ELF-1 (cell line): Measurements from ENCODE around the gene TBC1D14.
"Not testable (repeated sequence)": the region's sequence is repeated elsewhere in the genome, so short reads cannot be mapped to it uniquely, and the experiment has no call there.

ENCODE experiments used
- DNase-seq: peaks from one replicate; pipeline ENCODE4 v3.0.0-alpha.2; 2016; ENCODE audit warnings: low read depth, low spot score

The TBC1D14 gene

DNA sequence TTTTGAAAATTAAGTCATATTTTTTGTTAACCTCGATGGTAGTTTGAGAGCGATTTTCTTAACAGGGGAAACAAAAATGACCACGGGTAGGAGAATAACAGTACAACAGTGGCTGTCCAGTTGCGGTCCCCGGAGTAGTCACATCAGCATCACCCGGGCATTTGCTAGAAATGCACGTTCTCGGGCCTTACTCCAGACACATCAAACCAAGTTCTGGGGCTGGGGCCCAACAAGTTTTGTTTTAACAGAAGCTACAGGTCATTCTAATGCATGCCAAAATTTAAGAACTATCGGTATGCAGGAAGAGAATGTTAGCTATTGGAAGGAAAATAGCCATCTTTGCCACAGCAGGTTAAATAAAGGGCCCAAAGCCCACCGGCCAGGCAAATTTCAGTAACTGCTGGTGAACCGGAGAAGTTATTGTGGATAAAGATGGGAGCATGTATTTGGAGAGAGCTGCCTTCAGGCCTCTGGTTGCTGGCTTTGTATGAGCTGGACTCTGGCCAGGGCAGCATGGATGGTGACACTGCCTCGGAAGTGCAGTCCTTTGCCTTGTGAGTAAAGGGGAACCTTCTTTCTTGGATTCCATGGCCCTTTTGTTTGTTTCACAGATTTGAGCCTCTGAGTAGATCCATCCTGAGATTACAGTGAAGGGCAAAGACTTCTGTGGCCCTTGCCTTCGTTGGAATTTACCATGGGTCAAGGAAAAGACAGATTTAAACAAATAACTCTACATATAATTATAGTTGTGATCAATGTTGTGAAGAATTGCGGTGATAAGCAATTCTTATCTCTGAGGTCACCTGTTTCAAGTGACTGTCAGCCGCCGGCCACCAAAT, 62.1 kb downstream of the TBC1D14 start:
- no peak for DNase-seq

- DNase-seq, result no peak
Observed at GRCh38 chr4:6972375-6972650, 62.7 kb downstream of the TBC1D14 start.

DNA sequence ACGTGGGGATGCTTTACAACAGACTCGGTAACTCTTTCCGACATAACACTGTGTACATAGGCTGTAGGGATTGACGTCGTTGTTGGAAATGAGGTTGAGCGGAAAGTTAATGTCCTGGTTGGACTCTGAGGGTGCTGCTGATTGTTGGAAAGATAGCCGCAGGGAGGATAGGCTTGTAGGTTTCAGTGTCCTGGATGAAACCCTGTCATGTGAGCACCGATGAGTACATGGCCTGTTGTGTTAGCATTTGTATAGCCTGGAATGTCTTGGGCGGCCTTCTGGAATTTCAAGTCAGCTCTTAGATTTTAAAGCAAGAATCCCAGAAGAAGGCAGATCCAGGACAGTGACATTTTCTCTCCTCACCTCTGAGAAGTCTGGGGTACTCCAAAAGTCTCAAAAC, 63.3 kb downstream of the TBC1D14 start:
- DNase-seq, result peak; percentile 93

DNA sequence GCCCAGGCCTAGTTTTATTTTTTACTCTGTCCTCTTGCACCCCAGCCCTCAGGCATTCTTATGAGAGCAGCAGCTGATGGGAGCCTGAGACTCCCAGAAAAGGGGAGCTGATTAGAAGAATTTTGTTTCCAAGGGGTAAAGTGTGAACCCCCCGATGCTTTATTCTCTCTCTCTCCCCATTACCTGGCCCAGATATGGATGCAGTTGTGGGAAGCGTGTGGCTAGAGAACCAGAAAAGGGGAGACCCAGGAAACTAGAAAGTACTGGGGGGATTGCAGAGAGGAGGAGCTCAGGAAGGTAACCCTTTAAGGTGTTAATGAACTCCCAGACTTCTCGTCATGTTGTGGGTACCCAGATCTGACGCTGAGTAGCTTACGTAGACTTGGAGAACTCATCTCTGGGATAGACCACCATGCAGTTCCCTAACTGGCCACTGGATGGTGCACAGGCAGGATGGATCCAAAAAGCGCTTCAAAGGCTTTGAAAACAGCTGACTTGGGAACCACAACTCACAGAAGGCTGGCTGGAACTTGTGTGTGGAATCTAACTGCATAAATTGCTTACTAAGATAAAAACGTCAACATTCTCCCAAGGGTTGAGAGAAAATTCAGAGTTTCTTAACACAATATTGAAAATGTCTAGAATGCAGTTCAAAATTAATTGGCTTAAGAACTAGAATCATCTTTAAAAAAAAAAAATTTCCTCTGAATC, 64.7 kb downstream of the TBC1D14 start:
- DNase-seq, result peak; percentile 90

GRCh38 chr4:6977846-6978245, 68.2 kb downstream of the TBC1D14 start:
- not testable (repeated sequence) for DNase-seq

- DNase-seq, result no peak
Observed at GRCh38 chr4:6983544-6984142, 74.0 kb downstream of the TBC1D14 start.

- no peak for DNase-seq
Observed at GRCh38 chr4:6984612-6985425, 75.2 kb downstream of the TBC1D14 start.

DNA sequence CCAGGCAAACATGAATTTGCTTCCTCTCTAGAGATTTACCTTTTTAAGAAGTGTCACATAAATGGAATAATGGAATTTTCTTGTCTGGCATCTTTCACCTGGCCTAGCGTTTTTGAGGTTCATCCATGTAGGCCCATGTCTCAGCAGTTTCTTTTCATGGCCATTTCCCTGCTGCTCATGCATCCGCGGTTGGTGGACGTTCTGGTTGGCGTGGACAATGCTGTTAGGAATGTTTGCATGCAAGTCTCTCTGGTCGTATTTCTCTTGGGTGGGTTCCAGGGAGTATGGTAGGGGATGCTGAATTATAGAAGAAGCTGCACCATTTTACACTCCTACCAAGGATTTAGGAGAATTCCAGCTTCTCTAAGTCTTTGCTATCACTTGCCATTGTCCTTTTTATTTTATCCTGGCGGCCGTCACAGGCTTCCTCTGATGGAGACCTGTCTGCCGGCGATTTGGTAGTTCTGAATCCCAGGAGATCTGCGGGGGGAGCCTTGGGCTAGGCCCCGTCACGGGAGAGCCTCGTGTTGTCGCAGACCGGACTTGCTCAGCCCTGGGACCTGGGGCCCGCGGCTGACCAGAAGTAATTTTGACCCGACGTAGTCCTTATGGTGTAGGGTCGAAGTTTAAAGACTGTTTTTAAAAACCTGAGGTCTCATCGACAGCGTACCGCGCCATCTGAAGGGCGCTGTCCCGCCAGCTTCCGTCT, 76.6 kb downstream of the TBC1D14 start:
- no peak for DNase-seq

DNA sequence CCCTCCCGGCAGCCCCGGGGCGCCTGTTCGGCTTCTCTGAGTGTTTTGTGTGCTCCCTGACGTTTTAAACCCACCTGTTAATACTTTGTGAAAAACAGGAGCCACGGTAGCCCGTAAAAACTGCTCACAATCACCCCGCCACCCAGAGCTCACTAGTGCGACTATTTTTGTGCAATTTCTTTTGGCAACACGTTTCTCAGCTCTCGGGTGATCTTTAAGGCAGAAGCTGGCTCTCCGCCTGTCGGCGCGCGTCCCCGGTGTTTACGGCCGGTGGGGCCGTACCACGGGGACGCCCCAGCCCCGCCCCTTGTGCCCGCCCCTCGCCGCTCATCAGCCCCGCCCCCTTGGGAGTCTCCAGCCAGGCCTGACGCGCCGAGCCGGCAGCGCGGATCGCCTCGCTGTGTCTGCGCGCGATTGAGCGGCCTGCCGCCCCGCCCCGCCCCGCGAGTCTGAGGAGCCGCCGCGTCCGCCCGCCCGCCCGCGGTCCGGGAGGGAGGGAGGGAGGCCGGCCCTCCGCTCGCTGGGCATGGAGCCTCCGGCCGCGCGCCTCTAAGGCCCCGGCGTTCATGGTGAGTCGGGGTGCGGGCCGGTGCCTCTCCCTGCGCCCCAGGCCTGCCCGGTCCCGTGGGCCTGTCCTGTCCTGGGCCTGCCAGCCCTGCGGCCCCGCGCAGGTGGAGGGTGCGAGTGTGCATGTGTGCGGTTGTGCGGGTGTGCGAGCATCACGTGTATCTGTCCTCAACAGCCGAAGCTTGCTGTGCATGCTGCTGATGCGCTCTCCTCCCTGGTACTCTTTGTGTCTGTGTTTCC, 77.4 kb downstream of the TBC1D14 start:
- peak; percentile 87 for DNase-seq

- peak; percentile 67 for DNase-seq
Observed at GRCh38 chr4:6987588-6987961, 77.9 kb downstream of the TBC1D14 start.

DNA sequence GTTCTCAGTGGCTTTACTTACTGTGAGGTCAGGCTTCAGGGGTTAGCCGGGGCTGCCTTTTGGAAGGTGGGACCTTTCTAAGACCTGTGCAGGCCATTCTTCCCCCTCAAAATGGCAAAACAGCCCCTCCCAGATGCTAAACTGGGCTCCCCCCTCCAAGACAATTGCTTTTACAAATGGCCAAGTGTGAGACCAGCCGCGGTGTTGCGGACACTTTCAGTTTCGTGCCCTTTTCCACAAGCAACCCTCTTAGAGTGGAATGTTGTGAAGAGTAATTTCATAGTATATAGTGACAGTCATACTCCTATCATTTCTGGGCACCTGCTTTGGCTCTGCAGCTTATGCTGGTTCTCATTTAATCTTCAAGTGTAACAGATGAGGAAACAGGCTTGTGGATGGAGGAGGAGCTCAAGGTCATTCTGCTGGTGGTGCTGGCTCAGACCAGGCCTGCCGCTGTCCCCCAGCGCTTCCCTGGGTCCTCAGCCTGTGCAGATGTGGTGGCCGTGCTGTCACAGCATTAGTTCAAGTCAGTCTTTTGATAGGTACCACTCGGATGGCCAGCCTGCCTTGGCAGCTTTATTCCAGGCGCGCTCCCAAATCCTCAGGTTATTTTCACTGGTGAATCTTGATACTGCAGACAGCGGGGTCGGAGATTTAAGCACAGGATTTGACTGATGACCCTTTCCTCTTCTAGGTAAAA, 78.5 kb downstream of the TBC1D14 start:
- DNase-seq, result no peak

DNA sequence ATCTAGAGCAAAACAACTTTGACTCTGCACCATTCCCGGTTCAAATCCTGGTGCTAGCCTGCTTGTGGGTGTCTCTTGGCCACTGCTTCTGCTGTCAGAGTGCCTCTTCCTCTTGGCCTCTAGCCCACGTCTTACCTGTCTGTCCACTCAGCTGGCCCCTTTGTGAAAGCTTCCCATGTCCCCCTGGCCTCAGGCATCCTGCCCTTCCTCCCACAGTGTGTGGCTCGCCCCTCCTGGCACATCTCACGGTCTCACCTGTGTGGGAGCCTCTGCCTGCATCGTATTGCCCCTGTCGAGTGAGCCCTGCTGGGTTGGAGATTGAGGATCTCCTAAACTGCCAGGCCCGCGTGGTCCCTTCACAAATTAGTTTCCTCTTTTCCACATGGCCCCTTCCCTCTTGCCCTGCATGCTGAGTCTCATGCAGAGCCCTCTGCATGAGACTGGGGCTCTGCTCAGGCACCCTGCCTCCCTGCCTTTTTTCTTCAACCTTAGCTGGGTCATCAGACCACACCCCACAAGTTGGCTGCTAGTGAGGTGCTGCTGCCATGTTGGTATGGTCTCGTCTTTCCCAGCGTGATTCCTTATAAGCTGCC, 79.8 kb downstream of the TBC1D14 start:
- DNase-seq, result no peak

GRCh38 chr4:6990661-6991060, 81.0 kb downstream of the TBC1D14 start:
- DNase-seq, result no peak

- no peak for DNase-seq
Observed at GRCh38 chr4:6991249-6991648, 81.6 kb downstream of the TBC1D14 start.

DNA sequence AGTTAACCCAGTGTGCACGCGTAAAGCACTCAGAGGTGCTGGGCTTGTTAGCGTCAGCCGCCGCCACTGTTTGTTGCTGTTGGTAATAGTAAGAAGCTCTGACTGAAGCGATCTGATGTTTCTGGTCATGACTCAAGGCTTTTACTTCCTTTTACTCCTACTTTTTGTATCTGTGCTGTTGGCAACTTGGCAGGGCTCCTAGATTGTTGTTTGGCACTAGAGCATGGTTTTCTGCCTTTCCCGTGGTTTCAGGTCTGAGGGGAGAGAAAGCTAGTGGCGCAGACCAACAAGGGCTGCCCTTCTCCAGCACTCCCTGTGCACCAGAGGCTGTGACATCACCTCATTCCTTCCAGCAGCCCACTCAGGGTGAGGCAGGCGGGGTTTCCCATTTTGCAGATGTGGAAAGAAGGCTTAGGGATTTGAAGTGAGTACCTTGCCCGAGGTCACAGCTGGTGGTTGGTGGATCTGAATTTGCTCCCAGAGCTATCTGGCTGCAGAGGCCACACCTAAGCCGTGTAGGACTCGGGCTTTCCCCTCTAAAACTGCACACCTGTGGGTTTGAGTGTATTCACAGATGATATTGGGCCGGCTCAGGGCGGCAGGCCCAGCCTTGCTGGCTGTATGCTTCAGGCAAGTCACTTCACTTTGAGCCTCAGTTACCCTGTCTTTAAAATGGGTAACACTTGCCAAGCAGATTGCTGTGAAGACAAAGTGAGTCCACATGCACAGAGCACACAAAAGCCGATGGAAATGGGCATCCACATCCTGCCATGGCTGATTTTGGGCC, 82.3 kb downstream of the TBC1D14 start:
- no peak for DNase-seq

DNA sequence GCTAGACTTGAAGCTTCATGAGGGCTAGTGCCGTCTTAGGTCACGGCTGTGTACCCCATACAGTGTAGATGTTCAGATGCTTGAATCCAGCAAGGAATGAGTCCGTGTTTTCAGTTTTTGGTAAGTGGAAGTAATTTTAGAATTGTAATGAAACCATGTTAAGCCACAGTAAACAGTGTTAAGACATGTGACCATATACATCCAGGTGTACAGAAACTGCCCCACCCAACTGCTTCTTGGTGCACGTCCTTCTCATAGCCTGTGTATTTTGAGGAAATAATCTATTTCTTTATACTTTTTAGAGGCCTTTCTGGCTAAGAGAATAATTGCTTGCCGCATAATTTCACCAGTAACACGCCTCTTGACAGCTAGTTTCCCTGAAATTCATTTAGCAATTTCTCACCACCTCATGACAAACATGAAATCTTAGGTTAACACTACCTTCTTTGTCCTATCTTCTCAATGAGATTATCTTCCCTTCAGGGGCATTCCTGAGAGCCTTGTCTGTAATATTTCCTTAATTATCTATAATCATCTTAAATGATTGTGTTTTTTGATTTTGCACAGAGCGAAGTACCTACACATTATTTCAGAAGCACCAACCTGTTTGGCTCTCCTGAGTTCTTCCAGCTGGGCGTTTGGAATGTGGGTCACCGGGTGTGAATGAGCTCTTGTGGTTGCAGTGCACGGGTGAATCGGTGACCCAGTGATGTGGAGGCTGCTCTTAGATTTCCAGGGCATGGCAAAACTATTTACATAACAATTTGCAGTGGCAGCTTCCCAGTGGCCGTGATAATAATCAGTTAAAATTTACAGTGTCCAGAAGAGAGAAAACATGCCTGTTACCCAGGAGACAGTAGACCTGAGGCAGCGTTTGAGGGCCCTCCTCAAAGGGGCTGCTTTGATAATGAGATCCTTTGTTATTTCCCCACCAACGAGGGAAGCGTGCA, 83.4 kb downstream of the TBC1D14 start:
- no peak for DNase-seq

- DNase-seq, result no peak
Observed at GRCh38 chr4:6996481-6996880, 86.9 kb downstream of the TBC1D14 start.
